Activated CD8-positive, alpha-beta memory T cell treated with anti-CD3 and anti-CD28 coated beads, Interleukin-2, amount 50 U/mL, for 24 hours (primary cell): ENCODE data around the gene DDI2.
"Not testable (repeated sequence)": the region's sequence is repeated elsewhere in the genome, so short reads cannot be mapped to it uniquely, and the experiment has no call there.

ENCODE experiments used
- DNase-seq: peaks from one replicate; pipeline ENCODE4 v3.0.0-alpha.2; 2020; ENCODE audit errors: extremely low read depth

Gene DDI2

GRCh38 chr1:15636436-15636835 is 19.2 kb downstream of the DDI2 start:
- DNase-seq, result no peak

- no peak for DNase-seq
Measured at GRCh38 chr1:15637826-15638225, 20.6 kb downstream of the DDI2 start.

- DNase-seq, result no peak
Measured at GRCh38 chr1:15639262-15639661, 22.0 kb downstream of the DDI2 start.

GRCh38 chr1:15639931-15640330 is 22.7 kb downstream of the DDI2 start:
- no peak for DNase-seq

GRCh38 chr1:15640667-15641066 is 23.4 kb downstream of the DDI2 start:
- no peak for DNase-seq

GRCh38 chr1:15649937-15650336 is 32.7 kb downstream of the DDI2 start:
- DNase-seq, result no peak

- no peak for DNase-seq
Measured at GRCh38 chr1:15650433-15650832, 33.2 kb downstream of the DDI2 start.

GRCh38 chr1:15652130-15652529 is 34.9 kb downstream of the DDI2 start:
- not testable (repeated sequence) for DNase-seq

- no peak for DNase-seq
Measured at GRCh38 chr1:15654091-15654690, 36.9 kb downstream of the DDI2 start.

- DNase-seq, result no peak
Measured at GRCh38 chr1:15656464-15656863, 39.2 kb downstream of the DDI2 start.

GRCh38 chr1:15657021-15657420 is 39.8 kb downstream of the DDI2 start:
- DNase-seq, result no peak

GRCh38 chr1:15660151-15660550 is 42.9 kb downstream of the DDI2 start:
- no peak for DNase-seq

- no peak for DNase-seq
Measured at GRCh38 chr1:15662477-15662876, 45.2 kb downstream of the DDI2 start.

GRCh38 chr1:15663925-15664324 is 46.7 kb downstream of the DDI2 start:
- DNase-seq, result no peak

GRCh38 chr1:15667362-15667761 is 50.1 kb downstream of the DDI2 start:
- DNase-seq, result no peak

GRCh38 chr1:15668089-15668754 is 51.0 kb downstream of the DDI2 start:
- no peak for DNase-seq

- no peak for DNase-seq
Measured at GRCh38 chr1:15669074-15669473, 51.8 kb downstream of the DDI2 start.

- no peak for DNase-seq
Measured at GRCh38 chr1:15669864-15670263, 52.6 kb downstream of the DDI2 start.

GRCh38 chr1:15671430-15671829 is 54.2 kb downstream of the DDI2 start:
- no peak for DNase-seq

GRCh38 chr1:15674386-15675159 is 57.3 kb downstream of the DDI2 start:
- no peak for DNase-seq

GRCh38 chr1:15676010-15676409 is 58.8 kb downstream of the DDI2 start:
- DNase-seq, result no peak

GRCh38 chr1:15676688-15677661 is 59.7 kb downstream of the DDI2 start:
- DNase-seq, result no peak
